HG02943 (cell line): ENCODE results near the gene FRAS1.

Source experiments
- ATAC-seq: cut with Tn5 transposase; IDR thresholded peaks from one replicate; pipeline ENCODE4 v1.9.1; 2021; ENCODE audit warnings: mild to moderate bottlenecking, low read depth, moderate library complexity; ENCODE audit not compliant: unreplicated experiment

The FRAS1 gene

GRCh38 chr4:78353921-78354320 lies 296.8 kb downstream of the FRAS1 start:
- ATAC-seq: no peak

GRCh38 chr4:78354782-78355181 lies 297.7 kb downstream of the FRAS1 start:
- ATAC-seq: no peak

- no peak for ATAC-seq
Observed at GRCh38 chr4:78355306-78355705, 298.2 kb downstream of the FRAS1 start.

GRCh38 chr4:78356251-78356786 lies 299.2 kb downstream of the FRAS1 start:
- no peak for ATAC-seq

DNA sequence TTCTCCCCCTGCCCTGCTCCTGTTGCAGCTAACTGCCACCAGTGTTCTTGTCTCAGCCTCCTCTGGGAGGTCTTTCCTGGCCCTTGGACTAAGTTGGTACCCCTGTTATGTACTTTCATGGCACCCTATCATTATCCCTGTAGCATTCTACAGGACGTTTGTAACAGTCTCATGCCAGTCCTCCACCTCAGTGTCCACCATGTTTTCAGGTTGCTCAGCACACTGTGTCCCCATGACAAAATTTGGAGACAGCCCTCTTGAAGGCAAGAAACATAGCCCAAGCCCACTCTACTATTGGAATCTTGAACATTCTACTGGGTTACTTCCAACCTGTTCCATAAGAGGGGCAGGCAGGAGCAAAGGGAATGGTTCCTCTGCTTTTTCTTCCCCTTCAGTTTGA lies 300.0 kb downstream of the FRAS1 start:
- ATAC-seq: no peak

- ATAC-seq: no peak
Observed at GRCh38 chr4:78360466-78360865, 303.3 kb downstream of the FRAS1 start.

GRCh38 chr4:78361621-78362120 lies 304.5 kb downstream of the FRAS1 start:
- no peak for ATAC-seq

DNA sequence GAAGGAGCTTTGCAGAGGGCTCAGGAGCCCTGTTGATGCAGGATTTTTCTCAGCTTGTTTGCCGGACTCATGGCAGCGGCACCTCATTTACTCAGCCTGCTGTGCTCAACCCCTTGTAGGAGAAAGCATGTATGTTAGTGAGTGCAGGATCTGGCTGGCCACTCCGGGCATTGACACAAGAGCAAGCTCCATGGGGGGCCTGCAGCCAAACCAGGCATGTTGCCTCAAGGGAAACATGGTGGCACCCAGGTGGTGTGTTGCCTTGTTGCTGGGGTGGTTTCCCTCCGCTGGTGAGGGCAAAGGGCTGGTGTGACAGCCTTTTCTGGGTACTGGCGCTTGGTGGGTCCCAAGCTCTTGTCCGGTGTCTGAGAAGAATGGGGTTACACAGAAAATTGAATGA lies 305.2 kb downstream of the FRAS1 start:
- ATAC-seq: no peak

DNA sequence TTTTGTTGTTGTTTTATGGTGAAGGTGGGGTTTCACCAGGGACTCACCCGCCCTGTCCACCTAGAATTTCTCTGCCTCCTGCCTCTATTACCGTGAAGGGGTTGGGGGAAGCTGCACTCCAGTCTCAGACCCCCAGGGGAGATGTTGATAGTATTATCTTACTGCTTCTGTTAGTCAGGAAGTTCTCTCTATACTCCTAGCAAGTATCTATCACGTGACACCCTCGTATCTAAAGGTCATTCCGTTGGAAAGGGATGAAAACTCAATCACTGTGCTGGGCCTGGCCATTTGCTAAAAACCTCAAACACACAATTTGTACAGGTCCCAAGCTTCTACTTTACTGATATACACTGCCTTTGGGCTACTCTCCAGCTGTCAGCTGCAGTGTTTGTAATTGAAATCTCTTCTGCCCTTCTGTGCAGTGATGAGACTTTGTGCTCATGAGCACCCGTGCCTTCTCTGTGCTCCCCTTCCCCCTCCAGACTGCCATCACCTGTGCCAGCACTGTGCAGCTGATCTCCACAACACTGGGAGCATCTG lies 306.0 kb downstream of the FRAS1 start:
- ATAC-seq: no peak

DNA sequence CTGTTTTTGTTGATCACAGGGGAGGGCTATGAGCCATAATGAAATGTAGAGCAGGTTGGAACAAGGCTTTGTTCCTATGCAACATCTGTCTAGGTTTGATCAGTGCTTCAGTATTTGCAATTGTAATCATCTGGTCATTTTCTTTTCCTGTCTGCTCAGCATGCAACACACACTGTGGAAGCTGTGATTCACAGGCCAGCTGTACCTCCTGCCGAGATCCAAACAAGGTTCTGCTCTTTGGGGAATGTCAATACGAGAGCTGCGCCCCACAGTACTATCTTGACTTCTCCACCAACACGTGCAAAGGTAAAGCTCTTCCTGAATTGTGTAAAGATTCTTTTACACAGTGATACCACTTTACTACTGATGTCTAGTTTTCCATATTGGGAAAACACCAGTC lies 312.6 kb downstream of the FRAS1 start:
- no peak for ATAC-seq

- ATAC-seq: no peak
Observed at GRCh38 chr4:78370631-78371372, 313.7 kb downstream of the FRAS1 start.

DNA sequence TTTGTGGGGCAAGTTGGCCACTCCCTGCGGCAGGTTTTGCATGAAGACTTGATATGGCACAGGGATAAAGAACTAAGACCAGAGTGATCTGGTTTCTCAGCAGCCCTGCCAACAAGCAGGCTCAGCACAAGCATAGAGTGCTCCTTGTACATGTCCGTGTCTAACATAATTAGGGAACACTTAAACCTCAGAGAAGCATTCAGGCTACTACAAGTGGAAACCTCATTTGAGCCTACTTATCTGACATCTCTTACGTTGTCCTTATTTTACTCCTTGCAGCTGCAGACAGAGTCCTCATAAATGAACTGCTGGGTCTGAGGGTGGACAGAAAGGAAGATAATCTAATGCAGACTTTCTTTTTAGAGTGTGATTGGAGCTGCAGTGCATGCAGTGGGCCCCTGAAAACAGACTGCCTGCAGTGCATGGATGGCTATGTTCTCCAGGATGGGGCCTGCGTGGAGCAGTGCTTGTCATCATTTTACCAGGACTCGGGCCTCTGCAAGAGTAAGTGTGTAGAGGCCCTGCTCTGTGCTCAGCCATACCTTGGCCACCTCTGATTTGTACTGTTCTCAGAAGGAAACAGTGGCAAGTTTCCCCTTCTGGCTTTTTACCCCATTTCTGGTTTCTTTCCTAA lies 315.3 kb downstream of the FRAS1 start:
- ATAC-seq: no peak

- no peak for ATAC-seq
Observed at GRCh38 chr4:78377555-78377954, 320.4 kb downstream of the FRAS1 start.

DNA sequence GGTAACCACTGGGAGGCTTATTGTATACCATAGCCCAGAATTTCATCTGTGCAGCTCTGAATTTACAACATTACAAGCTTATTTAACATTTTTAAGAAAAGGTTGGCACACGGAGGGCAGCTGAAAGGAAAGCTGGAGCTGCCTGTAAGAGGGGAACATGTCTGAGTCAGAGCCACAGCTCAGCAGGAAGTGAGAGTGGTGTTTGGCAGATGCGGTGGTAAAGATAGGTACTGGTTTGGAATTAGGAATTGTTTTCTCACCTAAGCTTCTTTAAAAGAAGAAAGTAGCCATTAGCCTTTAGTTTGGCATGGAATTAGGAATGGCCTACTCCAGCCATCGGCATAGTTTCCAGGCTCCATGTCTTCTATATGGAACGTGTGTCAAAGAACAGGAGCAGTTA lies 321.9 kb downstream of the FRAS1 start:
- ATAC-seq: no peak

DNA sequence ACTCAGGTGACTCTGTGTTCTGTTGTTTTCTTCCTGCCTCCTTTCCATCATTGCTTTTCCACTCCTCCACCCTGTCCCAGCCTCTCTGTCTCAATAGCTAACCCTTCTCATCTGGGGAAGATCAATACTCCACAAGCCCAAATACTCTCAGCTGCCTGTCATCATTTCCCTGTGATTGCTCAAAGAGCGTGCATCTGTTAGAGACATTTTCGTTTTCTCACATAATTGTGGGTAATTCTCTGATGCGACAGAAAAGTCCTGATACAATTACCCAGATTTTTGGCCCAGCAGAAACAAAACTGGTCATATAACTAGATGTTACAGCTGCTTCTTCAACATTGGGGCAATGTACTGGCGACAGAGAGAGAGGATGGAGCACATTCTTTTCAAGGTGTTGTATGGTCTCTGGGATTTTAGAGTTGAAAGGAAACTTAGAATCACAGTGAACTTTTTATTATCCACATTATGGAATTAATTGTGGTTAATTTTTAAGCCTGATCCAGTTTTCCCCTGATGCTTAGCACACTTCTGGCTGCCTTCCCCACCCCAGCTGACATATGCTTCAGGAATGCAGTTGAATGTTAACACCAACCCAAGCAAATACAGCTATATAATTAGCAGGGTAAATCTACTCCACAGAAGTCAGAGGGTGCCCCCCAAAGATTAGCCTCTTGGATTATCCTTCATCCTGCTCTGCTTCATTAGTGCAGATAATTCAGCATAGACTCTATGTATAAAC lies 323.0 kb downstream of the FRAS1 start:
- no peak for ATAC-seq

- ATAC-seq: no peak
Observed at GRCh38 chr4:78386679-78387078, 329.6 kb downstream of the FRAS1 start.

DNA sequence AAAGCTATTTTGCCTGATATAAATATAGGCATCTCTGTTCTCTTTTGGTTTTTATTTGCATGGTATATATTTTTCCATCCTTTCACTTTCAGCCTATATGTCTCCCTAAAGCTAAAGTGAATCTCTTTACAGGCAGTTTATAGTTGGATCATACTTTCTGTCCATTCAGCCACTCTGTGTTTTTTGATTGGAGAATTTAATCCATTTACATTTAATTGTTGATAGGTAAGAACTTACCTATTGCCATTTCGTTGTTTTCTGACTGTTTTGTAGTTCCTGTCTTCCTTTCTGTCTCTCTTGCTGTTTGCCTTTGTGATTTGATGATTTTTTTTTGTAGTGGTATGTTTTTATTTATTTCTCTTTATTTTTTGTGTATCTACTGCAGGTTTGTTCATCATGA lies 338.5 kb downstream of the FRAS1 start:
- no peak for ATAC-seq

DNA sequence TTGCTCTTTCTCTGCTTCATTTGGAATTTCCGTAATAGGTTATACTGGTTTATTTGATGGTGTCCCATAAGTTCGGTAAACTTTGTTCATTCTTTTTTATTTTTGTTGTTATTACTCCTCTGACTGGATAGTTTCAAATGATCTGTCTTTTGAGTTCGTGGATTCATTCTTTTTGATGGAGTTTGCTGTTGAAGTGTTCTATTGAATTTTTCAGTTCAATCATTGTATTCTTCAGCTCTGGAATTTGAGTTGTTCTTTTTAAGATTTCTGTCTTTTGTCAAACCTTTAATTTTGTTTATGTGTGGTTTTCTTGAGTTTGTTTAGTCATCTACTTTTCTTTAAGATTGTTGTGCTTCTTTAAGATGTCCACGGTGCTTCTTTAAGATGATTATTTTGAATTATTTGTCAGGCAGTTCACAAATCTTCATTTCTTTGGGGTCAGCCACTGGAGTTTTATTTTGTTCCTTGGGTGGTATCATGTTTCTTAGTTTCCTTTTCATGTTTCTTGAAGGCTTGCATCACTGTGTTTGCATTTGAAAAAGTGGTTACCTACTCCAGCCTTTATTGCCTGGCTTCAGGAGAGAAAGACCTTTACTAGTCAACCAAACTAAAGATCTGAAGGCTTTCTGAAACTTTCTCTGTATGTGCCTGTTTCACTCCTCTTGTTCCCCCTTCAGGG lies 339.6 kb downstream of the FRAS1 start:
- no peak for ATAC-seq

GRCh38 chr4:78397292-78397630 lies 340.1 kb downstream of the FRAS1 start:
- ATAC-seq: no peak

- no peak for ATAC-seq
Observed at GRCh38 chr4:78409612-78410202, 352.6 kb downstream of the FRAS1 start.
